ENCODE measurements around the gene KIF26A. TPM values are rescaled to one million over a fixed set of nuclear protein-coding genes. Genes with fewer than 3 reads are reported as not detected.

Gene KIF26A
- polyA plus RNA-seq, 3 donors = 12.6 to 14.5 (median 12.6) TPM

GRCh38 chr14:104174051-104174450, 35.7 kb downstream of the KIF26A start:
- DNase-seq = no peak

- no peak for DNase-seq
Observed at GRCh38 chr14:104175041-104175440, 36.7 kb downstream of the KIF26A start.

- no peak for DNase-seq
Observed at GRCh38 chr14:104175811-104176210, 37.4 kb downstream of the KIF26A start.

- DNase-seq = no peak
Observed at GRCh38 chr14:104176611-104177010, 38.2 kb downstream of the KIF26A start.

- DNase-seq = no peak
Observed at GRCh38 chr14:104177411-104177810, 39.0 kb downstream of the KIF26A start.

GRCh38 chr14:104178279-104178678, 39.9 kb downstream of the KIF26A start:
- no peak for DNase-seq

- DNase-seq = no peak
Observed at GRCh38 chr14:104179126-104179525, 40.7 kb downstream of the KIF26A start.

GRCh38 chr14:104179564-104180129, 41.3 kb downstream of the KIF26A start:
- no peak for DNase-seq

- no peak for DNase-seq
Observed at GRCh38 chr14:104180561-104181165, 42.3 kb downstream of the KIF26A start.

- no peak for DNase-seq
Observed at GRCh38 chr14:104181761-104182530, 43.6 kb downstream of the KIF26A start.

GRCh38 chr14:104182857-104183425, 44.6 kb downstream of the KIF26A start:
- DNase-seq = no peak

GRCh38 chr14:104183796-104184195, 45.4 kb downstream of the KIF26A start:
- DNase-seq = no peak

- no peak for DNase-seq
Observed at GRCh38 chr14:104184506-104184905, 46.1 kb downstream of the KIF26A start.

GRCh38 chr14:104184911-104185499, 46.6 kb downstream of the KIF26A start:
- DNase-seq = no peak

GRCh38 chr14:104185916-104186495, 47.6 kb downstream of the KIF26A start:
- DNase-seq = no peak

GRCh38 chr14:104186575-104186974, 48.2 kb downstream of the KIF26A start:
- DNase-seq = no peak

- DNase-seq = no peak
Observed at GRCh38 chr14:104187121-104187889, 48.9 kb downstream of the KIF26A start.

GRCh38 chr14:104187931-104188726, 49.7 kb downstream of the KIF26A start:
- no peak for DNase-seq

GRCh38 chr14:104188727-104189400, 50.5 kb downstream of the KIF26A start:
- DNase-seq = no peak
